IPS DF 19.7 (cell line): ENCODE results near the gene MTMR10.

Source experiments
- DNase-seq: peaks from one replicate; pipeline ENCODE4 v3.0.0-alpha.2; 2013; ENCODE audit warnings: low read depth, low spot score

Gene MTMR10

DNA sequence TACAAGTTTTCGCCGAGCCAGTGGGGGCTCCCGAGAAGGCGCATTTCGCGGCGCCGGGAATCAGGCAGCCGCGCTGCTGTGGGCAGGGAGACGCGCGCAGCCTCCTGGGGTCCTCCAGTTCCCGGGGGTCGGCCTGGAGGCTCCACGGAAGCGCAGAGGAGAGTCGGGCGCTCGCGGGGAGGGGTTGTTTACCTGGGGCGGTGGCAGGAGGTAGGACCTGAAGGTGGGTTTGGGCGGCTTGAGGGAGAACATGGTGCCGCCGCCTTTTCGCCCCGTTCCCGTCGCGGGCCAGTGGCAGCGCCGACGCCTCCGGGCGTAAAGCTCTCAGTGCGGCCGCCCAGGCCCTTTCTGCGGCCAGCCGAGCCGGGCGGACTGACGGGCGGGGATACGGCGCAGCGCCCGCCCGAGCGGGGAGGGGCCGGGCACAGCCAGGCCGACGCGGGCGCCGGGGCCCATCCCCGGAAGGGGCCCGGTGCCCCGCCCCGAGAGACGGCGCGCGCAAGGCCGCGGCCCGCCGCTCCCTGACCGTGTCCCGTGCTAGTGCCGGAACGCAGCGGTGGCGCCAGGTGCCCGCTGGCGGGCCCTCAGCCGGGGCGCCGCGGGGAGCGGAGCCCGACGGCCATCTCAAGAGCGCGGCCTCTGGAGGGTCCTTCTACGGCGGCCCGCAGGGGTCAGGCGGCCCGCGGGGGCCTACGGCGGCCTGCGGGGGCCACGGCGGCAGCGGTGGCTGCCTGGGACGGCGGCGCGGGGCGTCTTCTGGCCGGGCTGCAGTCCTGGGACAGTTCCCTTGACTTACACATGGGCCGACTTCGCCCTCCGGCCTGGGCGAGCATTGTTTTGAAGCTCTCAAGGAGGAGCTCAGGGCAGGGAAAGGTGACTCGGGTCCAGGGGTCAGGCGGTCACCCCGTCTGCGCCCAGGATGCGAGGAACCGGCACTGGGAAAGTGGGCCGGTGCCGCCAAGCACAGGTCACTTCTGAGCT, at the start of gene MTMR10:
Gene MTMR10 (minus strand): TSS at position 374 of the 981 bp plus-strand sequence. CDS start 122 bp downstream, at position 252.
- DNase-seq: no peak

GRCh38 chr15:31040611-31041010, 49.2 kb upstream of the MTMR10 start:
- no peak for DNase-seq

GRCh38 chr15:31039961-31040360, 48.5 kb upstream of the MTMR10 start:
- no peak for DNase-seq

DNA sequence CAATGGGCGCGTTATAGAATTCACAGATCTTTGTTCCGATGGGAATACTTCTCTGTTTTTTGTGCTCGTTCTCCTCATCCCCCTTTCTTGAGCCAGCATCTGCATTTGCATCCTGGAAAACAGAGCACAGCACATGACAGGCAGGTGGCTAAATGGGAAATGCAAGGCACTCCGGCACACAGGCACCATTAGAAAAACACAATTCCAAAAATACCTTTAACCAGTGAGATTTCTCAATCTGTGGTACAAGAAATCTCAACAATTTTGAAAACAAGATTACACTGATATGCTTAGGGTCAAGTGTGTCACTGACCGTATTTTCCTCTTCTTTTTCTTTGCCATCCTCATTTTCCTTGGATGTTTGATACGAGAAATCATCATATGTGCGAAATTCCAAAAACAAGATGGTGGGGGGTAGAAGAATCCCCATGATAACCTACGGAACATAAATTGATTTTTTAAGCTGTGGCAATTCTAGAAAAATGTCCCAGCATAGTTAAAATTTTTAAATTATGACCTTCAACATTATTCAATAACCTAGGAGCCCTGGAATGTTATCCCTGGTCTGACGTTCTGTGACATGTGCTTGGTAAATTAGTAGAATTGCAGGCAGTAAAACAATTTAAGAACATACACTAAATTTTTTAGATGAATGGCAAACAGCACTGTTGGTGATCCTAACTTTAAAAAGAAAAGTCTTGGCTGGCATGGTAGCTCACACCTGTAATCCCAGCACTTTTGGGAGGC, 46.5 kb upstream of the MTMR10 start:
- DNase-seq: no peak

GRCh38 chr15:31036783-31037182, 45.4 kb upstream of the MTMR10 start:
- no peak for DNase-seq

DNA sequence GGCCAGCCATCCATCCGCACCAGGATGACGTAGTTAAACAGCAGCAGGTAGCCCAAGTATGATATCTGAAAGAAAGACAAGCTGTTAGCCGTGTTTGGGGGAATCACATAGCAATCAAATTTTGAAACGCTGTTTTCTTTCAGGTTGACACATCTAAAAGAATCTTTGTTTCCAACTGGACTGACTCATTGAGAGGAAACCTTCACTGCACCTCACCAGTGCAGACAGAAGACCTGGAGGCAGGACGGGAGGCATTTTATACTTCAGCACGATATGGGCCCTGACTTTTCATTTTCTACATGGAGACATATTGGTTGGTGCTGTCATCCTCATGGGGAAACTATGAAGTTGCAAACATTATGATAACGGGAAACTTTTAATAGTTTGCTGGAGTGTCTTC, 44.2 kb upstream of the MTMR10 start:
- DNase-seq: no peak

DNA sequence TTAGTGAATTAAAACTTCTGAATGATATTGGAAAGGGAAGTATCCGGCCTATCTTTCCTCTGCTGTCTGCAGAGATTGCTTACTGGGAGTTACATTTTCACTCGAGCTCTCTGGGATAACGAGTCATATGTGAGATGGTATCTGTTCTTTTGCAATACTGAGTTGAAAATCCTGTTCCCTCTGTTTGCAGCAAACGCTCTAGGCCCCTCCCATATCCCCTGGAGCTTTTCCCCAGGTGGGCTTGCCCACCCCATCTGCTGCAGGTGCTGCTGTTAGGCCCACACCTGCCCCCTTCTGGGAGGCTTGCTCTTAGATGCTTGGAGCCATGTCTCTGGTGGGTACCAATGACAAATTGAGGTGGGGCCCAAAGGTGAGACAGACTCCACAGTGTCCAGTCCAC, 42.7 kb upstream of the MTMR10 start:
- DNase-seq: no peak

DNA sequence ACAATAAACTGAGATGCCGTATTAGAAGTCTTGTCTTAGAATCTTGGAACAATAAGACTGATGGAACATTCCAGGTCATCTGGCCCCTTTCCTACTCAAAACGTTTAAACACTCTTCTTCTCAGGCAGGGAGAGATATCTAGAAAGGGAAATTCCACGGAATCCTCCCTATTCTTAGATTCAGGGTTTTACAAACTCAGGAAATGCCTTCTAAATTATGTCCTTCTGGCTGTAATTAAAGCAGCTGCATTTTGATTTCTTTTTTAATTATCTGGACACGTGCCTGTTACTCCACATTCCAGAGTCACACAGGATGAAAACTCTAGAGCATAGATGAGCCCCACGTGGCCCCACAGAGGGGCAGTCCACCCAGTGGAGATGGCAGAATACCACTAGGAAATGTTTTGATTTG, 41.5 kb upstream of the MTMR10 start:
- DNase-seq: no peak

DNA sequence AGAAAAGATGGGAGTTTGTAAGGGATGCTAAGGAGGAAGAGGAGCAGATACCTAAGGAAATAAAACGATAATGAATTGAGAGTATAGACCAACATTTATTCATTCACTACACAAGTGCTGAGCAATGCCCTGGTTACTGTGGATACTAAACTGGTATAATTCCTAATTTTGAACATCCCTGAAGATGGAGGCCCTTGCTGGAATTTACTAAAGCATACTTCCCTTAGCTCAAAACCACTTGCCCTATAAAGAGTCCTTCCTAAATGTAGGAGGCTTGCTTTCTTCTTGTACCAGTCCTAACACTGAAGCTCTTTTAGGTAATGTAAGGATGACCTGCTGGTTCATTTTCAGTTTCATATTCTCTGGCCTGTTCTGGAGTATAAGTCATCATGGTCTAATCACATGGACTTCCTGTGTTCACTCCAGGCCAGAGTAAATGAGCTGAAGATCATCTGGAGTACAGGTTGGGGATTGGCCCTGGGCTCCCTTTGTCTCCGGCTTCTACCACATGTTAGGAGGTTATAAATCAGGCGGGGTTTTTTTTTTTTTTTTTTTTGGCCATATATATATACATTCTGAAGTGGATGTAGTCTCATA, 40.1 kb upstream of the MTMR10 start:
- DNase-seq: no peak

DNA sequence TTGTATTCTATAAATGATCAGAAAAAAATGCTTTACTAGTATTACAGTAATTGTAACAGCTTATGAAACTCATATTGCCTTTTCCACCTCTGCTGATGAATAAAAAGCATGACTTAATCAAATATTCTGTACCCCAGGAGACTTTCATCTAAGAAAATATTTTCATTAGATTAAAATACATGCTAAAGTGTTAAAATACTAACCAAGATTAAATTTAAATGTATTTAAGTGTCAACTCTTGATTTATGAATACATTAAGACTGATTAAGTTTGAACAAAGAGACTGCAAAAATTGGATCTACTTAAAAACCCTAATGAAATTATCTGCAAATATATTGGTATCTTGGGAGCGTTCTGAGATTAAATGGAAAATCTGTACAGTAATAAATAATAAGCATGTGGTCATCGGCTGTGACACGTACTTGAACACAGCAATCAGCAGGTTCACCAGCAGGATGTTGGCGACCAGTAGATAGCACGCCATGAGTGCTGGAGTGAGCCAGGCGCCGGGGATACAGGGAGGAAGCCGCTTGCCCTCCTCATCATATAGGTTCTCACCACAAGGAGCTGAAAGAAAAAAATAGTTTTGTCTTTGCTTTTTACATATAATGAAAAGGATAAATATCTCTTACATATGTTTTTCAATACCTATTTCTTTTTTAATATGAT, 36.6 kb upstream of the MTMR10 start:
- DNase-seq: no peak

- no peak for DNase-seq
Observed at GRCh38 chr15:31025996-31026395, 34.6 kb upstream of the MTMR10 start.

DNA sequence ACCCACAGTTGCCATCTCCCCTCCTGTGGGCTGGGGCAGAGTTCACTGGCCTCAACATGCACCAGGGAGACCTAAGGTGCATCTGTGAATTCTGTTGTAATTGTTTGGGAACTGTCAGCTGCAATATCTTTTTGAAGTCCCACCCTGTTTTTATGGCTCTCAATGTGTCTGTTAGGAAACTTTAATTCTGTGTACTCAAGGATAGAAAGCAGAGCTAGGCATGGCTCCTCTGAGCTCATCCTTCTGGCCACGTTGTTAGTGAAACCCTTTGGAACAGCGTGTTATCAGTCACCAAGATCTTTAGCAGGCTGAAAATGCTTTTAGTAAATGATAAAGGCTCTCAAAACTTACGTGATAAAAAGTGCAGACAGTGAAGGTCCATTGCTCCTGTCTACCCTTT, 33.6 kb upstream of the MTMR10 start:
- DNase-seq: no peak

- DNase-seq: peak; percentile 73
Observed at GRCh38 chr15:31024330-31024729, 32.9 kb upstream of the MTMR10 start.

GRCh38 chr15:31023841-31024240, 32.4 kb upstream of the MTMR10 start:
- DNase-seq: no peak

DNA sequence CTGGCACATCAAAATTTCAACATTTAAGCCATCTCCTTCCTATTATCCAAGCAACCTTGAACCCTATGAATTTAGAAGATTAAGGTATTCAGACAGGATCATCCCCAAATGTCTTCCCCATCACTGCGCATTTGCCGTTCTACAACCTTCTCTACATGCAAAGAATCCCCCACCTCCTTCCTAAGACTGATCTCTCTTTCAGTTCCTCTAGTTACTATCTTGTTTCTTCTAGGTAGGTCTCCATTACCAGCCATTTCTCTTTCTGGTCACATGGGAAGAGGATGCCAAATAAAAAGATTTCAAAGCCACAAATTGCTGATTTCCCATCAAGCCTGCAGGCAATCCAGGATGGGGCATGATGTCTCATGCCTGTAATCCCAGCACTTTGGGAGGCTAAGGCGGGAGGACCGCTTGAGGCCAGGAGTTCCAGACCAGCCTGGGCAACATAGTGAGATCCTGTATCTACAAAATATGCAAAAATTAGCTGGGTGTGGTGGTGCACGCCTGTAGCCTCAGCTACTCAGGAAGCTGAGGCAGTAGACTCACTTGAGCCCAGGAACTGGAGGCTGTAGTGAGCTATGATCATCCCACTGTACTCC, 29.7 kb upstream of the MTMR10 start:
- no peak for DNase-seq

- DNase-seq: no peak
Observed at GRCh38 chr15:31020542-31020941, 29.1 kb upstream of the MTMR10 start.

- DNase-seq: no peak
Observed at GRCh38 chr15:31019986-31020385, 28.6 kb upstream of the MTMR10 start.

- DNase-seq: no peak
Observed at GRCh38 chr15:31017311-31017710, 25.9 kb upstream of the MTMR10 start.

- no peak for DNase-seq
Observed at GRCh38 chr15:31016446-31016915, 25.1 kb upstream of the MTMR10 start.

GRCh38 chr15:31014608-31014925, 23.1 kb upstream of the MTMR10 start:
- no peak for DNase-seq

- DNase-seq: no peak
Observed at GRCh38 chr15:31013863-31014607, 22.6 kb upstream of the MTMR10 start.
